Osteocyte (in vitro differentiated cells): ENCODE measurements around the gene FOXJ3. TPM values are rescaled to one million over a fixed set of nuclear protein-coding genes. Genes with fewer than 3 reads are reported as not detected.

Experiments used
- DNase-seq: peaks from one replicate; pipeline ENCODE4 v3.0.0; 2021; ENCODE audit warnings: mixed read lengths; ENCODE audit not compliant: unreplicated experiment; ENCODE audit errors: extremely low spot score
- H3K27ac Mint-ChIP-seq: one replicate; pipeline ENCODE4 v1.8.0; 2021; ENCODE audit warnings: mild to moderate bottlenecking, mixed read lengths; ENCODE audit not compliant: unreplicated experiment
- H3K27me3 Mint-ChIP-seq: one replicate; pipeline ENCODE4 v1.8.0; 2021; ENCODE audit warnings: mixed read lengths; ENCODE audit not compliant: unreplicated experiment
- H3K36me3 Mint-ChIP-seq: one replicate; pipeline ENCODE4 v1.8.0; 2021; ENCODE audit warnings: mixed read lengths; ENCODE audit not compliant: unreplicated experiment
- H3K4me1 Mint-ChIP-seq: one replicate; pipeline ENCODE4 v1.8.0; 2021; ENCODE audit warnings: mixed read lengths; ENCODE audit not compliant: unreplicated experiment
- H3K4me3 Mint-ChIP-seq: one replicate; pipeline ENCODE4 v1.8.0; 2021; ENCODE audit warnings: mild to moderate bottlenecking, moderate library complexity, mixed read lengths; ENCODE audit not compliant: unreplicated experiment
- H3K9me3 Mint-ChIP-seq: one replicate; pipeline ENCODE4 v1.8.0; 2021; ENCODE audit warnings: mixed read lengths; ENCODE audit not compliant: unreplicated experiment
- total RNA-seq: library from RNA; stranded (reverse); gene quantifications from 2 replicates; pipeline ENCODE4 v1.2.1, GENCODE V29; 2021
- TF ChIP-seq, protein P1 (sequence below): fragments of 200-600 bp; sonication (generic); IDR thresholded peaks from 2 replicates; pipeline ENCODE4 v1.5.0; 2021; ENCODE audit warnings: antibody characterized with exemption, mild to moderate bottlenecking, moderate library complexity

Gene FOXJ3
- total RNA-seq, 1 donor from 2014 or later, result 34.6 TPM

DNA sequence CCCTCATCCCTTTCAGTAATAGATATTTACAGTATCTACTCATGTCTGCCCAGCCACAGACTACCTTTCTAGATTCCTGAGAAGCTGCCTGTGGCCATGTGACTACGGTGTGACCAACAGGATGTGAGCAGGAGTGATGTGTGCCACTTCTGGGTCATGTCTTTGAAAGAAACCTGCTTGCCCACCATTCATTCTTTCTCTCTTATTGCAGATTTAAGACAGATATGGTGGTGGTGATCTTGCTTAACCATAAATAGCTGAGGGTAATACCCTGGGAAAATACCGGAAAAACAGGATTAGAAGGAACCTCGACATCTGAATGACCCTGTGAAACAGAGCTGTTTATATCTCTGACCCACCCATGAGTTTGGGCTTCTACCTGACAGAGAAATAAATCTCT is 128.9 kb downstream of the FOXJ3 start:
- H3K27me3 Mint-ChIP-seq, result no peaks in the 10 kb centered on the region
- H3K4me1 Mint-ChIP-seq, result peaks cover 10% of the 10 kb centered on the region

DNA sequence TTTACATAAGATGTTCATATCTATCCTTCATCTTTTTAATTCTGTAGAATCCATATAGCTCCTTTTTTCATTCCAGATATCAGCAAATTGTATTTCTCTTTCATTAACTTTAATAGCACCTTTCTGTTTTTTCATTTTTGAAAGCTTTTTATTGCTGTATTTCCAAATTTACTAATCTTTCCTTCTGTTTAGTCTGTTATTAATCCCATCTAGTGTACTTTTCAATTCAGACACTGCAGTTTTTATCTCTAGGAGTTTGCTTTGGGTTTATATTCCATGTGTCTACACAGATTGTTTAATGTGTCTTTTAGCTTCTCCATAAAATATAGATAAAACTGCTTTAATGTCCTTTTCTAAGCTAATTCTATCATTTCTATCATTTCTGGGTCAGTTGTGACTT is 133.0 kb downstream of the FOXJ3 start:
- no peak overlapping the region for H3K27ac Mint-ChIP-seq
- no peak for DNase-seq
- no peak overlapping the region for H3K4me3 Mint-ChIP-seq
- TF ChIP-seq, protein P1, sequence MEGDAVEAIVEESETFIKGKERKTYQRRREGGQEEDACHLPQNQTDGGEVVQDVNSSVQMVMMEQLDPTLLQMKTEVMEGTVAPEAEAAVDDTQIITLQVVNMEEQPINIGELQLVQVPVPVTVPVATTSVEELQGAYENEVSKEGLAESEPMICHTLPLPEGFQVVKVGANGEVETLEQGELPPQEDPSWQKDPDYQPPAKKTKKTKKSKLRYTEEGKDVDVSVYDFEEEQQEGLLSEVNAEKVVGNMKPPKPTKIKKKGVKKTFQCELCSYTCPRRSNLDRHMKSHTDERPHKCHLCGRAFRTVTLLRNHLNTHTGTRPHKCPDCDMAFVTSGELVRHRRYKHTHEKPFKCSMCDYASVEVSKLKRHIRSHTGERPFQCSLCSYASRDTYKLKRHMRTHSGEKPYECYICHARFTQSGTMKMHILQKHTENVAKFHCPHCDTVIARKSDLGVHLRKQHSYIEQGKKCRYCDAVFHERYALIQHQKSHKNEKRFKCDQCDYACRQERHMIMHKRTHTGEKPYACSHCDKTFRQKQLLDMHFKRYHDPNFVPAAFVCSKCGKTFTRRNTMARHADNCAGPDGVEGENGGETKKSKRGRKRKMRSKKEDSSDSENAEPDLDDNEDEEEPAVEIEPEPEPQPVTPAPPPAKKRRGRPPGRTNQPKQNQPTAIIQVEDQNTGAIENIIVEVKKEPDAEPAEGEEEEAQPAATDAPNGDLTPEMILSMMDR, result no peak
- H3K9me3 Mint-ChIP-seq, result peaks cover 14% of the 10 kb centered on the region
- peaks cover 31% of the 10 kb centered on the region for H3K36me3 Mint-ChIP-seq
- no peaks in the 10 kb centered on the region for H3K4me1 Mint-ChIP-seq
- no peaks in the 10 kb centered on the region for H3K27me3 Mint-ChIP-seq

More for the DNA sequence above, 128.9 kb downstream of the FOXJ3 start:
- Mint-ChIP-seq H3K9me3 (peaks cover 21% of the 10 kb centered on the region), H3K36me3 (peaks cover 20% of the 10 kb centered on the region), H3K4me3 (no peak overlapping the region), H3K27ac (no peak overlapping the region)
- TF ChIP-seq, protein P1, result no peak
- DNase-seq, result no peak

DNA sequence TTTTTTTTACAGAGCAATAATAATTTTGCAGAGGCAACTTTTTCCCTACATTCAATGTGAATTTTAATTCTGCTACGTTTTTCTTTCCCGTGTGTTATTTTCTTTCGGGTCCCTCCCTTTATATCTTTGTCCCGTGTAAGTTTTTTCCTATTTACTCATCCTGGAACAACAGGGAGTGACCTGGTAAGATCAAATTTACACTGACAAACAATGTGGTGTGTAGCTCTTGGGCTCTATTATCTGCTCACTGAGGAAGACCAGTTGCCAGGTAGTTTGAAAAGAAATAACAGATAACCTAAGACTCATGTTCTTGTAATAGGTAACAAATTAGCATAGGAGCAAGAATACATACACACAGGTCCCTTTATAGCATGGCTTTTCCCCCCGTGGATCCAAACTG is 136.8 kb downstream of the FOXJ3 start:
- H3K9me3 Mint-ChIP-seq, result peaks cover 12% of the 10 kb centered on the region
- no peak overlapping the region for H3K27ac Mint-ChIP-seq
- peaks cover 38% of the 10 kb centered on the region for H3K36me3 Mint-ChIP-seq
- DNase-seq, result no peak
- TF ChIP-seq, protein P1, result no peak
- H3K4me3 Mint-ChIP-seq, result no peak overlapping the region
- H3K4me1 Mint-ChIP-seq, result no peaks in the 10 kb centered on the region
- no peaks in the 10 kb centered on the region for H3K27me3 Mint-ChIP-seq

DNA sequence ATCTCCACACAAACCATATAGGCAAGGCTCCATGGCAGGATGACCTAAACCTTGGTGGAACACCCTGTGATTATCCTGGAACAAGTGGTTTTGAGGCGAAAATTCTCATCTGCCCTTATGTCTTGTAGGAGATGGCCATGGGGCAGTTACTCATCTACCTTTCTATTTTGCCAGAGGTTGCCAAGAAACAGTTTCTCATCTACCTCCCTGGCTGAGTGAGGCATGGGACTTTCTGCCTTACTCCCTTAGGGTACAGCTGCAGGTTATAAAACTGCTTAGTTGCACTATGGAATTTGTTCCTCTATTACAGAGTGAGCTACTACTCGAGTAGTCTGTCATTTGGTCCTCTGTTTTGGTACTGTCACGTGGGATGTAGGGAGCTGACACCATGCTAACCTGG is 139.2 kb downstream of the FOXJ3 start:
- Mint-ChIP-seq H3K36me3 (peaks cover 30% of the 10 kb centered on the region), H3K9me3 (no peaks in the 10 kb centered on the region), H3K27me3 (no peaks in the 10 kb centered on the region), H3K4me1 (no peaks in the 10 kb centered on the region), H3K27ac (no peak overlapping the region), H3K4me3 (no peak overlapping the region)
- no peak for DNase-seq
- TF ChIP-seq, protein P1, result no peak

DNA sequence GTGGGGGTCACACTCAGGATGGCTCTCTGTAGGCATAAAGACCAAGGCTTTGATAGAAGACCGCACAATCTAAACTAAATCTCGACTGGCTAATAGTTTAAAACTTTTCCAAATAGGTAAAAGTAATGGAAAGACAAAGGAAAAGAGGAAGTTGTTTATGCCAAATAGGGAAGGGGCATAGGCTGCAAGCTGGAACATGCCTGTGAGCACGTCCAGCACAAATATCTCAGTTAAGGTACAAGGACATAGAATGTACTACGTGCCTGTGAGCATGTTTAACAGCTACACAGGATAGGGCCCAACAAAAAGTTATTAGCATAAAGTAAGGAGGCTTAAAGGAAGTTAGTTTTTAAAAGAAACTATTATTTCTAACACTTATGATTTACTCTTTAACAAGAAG is 142.9 kb downstream of the FOXJ3 start:
- Mint-ChIP-seq H3K4me1 (peaks cover under 1% of the 10 kb centered on the region), H3K27me3 (no peaks in the 10 kb centered on the region)

More for the DNA sequence above, 142.9 kb downstream of the FOXJ3 start:
- Mint-ChIP-seq H3K36me3 (peaks cover 51% of the 10 kb centered on the region), H3K9me3 (no peaks in the 10 kb centered on the region), H3K27ac (no peak overlapping the region), H3K4me3 (no peak overlapping the region)
- TF ChIP-seq, protein P1, result no peak
- DNase-seq, result no peak
